GM20000 (cell line): ENCODE results near the gene HMGCS1.

Experiments
- DNase-seq: peaks from one replicate; pipeline ENCODE4 v3.0.0; 2012; ENCODE audit warnings: low spot score
- TF ChIP-seq, protein P1 (sequence below): IDR thresholded peaks from 2 replicates; pipeline ENCODE4 v1.5.1; 2012; ENCODE audit warnings: mild to moderate bottlenecking, control low read depth; ENCODE audit errors: extremely low read depth, missing control alignments

HMGCS1 gene

DNA sequence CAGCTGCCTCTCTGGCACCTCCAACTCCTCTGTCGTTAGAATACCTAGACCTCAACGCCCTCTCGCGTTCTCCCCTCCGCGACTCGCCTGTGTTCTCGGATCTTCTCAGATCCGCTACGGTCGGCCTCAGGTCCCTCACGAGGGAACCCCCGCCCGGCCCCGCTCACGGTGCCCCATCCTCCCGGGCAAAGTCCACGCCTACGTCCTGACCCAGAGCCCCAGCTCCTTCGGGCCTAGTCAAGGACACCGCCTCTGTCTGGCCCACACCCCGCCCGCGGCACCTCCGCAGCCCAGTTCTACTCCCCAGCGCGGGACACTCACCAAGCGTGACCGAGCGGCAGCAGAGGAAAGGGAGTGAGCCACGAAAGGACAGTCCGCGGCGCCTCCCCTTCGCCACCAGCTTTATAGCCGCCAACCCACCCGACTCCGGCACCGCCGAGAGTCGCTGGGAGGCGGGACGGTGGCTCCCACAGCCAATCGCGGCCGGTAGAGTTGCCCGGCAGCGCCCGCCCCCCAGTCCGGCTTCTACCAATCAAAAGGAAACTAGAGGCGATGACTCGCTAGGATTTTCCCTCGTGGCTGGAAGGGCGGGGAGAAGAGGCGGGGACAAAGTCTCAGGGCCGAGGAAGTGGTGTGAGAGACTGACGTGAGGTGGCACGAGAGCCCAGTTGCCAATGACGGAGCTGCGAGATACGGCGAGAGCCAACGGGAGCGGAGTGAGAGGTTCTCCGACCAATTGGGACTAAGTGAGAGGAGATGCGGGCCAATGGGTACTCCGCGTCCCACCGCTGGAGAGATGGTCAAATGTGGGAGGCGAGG is at the start of gene HMGCS1:
HMGCS1 (minus strand) TSS at position 378 of the 819 bp plus-strand sequence. CDS start 14,447 bp downstream, outside the sequence.
- TF ChIP-seq, protein P1, sequence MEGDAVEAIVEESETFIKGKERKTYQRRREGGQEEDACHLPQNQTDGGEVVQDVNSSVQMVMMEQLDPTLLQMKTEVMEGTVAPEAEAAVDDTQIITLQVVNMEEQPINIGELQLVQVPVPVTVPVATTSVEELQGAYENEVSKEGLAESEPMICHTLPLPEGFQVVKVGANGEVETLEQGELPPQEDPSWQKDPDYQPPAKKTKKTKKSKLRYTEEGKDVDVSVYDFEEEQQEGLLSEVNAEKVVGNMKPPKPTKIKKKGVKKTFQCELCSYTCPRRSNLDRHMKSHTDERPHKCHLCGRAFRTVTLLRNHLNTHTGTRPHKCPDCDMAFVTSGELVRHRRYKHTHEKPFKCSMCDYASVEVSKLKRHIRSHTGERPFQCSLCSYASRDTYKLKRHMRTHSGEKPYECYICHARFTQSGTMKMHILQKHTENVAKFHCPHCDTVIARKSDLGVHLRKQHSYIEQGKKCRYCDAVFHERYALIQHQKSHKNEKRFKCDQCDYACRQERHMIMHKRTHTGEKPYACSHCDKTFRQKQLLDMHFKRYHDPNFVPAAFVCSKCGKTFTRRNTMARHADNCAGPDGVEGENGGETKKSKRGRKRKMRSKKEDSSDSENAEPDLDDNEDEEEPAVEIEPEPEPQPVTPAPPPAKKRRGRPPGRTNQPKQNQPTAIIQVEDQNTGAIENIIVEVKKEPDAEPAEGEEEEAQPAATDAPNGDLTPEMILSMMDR, result no peak
- peak; percentile 92 for DNase-seq

DNA sequence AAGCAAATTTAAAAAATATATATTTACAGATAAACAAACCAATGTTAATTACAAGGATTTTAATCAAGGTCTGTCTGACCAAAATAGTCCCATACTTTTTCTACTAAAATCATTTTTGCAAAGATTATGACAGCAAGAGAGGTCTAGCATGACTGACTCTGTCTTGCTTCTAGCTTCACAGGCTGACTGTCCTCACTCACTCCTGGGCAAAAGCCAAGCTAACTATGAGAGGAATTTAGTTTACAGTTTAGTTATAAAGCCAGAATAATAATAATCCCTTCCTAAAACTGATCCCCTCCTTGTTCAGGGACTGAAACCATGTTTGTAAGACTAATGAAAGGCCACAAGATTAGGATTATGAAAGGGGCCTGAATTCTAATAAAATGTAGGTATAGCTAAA is 45.5 kb upstream of the HMGCS1 start:
- TF ChIP-seq, protein P1, result no peak
- DNase-seq, result no peak

DNA sequence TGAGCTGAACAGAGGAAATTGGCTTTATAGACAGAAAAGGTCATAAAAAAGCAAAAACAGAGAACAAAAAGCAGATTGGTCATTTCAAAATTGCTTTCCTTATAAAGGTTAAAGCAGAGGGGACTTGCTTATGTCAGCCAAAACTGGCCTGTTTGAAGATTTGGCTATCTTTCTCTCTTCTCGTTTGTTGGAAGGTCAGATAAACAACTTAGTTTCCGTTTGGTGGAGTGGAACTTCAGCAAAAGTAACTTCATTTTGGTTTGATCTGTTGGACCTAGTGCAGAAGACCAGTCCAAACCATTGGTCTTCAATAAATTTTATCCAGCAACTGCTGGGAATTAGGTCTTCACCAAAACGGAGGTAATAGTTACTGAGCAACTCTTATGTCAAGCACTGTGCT is 45.1 kb upstream of the HMGCS1 start:
- DNase-seq, result no peak
- TF ChIP-seq, protein P1, result no peak

- TF ChIP-seq, protein P1, result no peak
- no peak for DNase-seq
These were observed 44.7 kb upstream of the HMGCS1 start for GRCh38 chr5:43357878-43358281.

GRCh38 chr5:43357067-43357466 is 43.9 kb upstream of the HMGCS1 start:
- TF ChIP-seq, protein P1, result no peak
- no peak for DNase-seq

GRCh38 chr5:43354774-43355173 is 41.6 kb upstream of the HMGCS1 start:
- no peak for DNase-seq
- TF ChIP-seq, protein P1, result no peak

DNA sequence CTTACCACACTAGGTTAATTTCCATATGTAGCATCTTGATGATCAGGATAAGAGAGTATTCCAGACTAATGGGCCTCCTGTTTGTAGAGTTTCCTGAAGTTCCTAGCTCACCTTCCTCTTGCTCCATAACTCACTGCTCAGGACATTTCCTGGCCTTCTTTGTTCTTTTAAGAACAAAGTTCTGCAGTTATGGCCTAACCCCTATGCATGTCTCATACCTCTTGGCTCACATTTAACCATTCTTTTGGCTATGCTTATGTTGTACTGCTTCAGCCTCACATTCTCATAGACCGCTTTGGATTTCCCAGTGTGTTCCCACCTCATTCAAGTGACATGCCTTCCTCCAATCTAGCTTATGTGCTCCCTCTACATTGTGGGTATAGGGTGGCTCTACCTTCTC is 40.5 kb upstream of the HMGCS1 start:
- no peak for DNase-seq
- TF ChIP-seq, protein P1, result no peak
